H7 (cell line): ENCODE data around the gene JPH3. TPM values are rescaled to one million over a fixed set of nuclear protein-coding genes. Genes with fewer than 3 reads are reported as not detected.

ENCODE experiments used
- DNase-seq: peaks from one replicate; pipeline ENCODE4 v3.0.0; 2012
- H3K27me3 ChIP-seq: 2 replicates; pipeline ENCODE4 v1.6.0; 2011; ENCODE audit warnings: mild to moderate bottlenecking, low read length; ENCODE audit not compliant: control insufficient read depth, insufficient read depth
- H3K36me3 ChIP-seq: replicated peaks from 2 replicates; pipeline ENCODE4 v1.5.1; 2011; ENCODE audit warnings: low read length; ENCODE audit not compliant: control insufficient read depth, insufficient read depth
- H3K4me3 ChIP-seq: 2 replicates; pipeline ENCODE4 v1.5.1; 2011; ENCODE audit warnings: low read depth, mild to moderate bottlenecking, control low read depth, low read length, moderate library complexity; ENCODE audit not compliant: insufficient read depth
- total RNA-seq: library from RNA; depleted of rRNA; stranded (reverse); fragments of >200 nt; shearing (Covaris generic); gene quantifications from 2 replicates; pipeline ENCODE4 v1.2.3, GENCODE V29; 2014

The JPH3 gene
- total RNA-seq, 1 experiment from 2014 or later, result 24.0 TPM

DNA sequence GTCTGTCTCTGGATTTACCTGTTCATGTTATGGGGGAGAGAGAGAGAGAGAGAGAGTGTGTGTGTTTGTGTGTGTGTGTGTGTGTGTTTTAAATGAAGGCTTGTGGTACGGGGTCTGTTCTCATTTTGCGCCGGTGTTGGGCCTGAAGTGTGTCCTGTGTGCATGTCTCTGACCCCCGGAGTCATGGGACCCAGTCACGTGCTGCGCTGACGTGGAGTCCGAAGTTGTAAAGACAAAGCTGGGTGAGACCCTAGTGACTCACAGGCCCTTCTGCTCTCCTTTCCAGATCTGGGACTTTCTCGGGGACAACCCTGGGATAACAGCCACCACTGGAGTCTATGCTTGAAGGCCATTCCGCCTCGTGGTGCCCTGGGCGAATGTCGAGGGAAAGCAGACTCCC lies 35.0 kb downstream of the JPH3 start:
- Histone ChIP-seq H3K4me3 (no peak overlapping the region), H3K36me3 (no peaks in the 10 kb centered on the region), H3K27me3 (no peaks in the 10 kb centered on the region)
- DNase-seq, result no peak

DNA sequence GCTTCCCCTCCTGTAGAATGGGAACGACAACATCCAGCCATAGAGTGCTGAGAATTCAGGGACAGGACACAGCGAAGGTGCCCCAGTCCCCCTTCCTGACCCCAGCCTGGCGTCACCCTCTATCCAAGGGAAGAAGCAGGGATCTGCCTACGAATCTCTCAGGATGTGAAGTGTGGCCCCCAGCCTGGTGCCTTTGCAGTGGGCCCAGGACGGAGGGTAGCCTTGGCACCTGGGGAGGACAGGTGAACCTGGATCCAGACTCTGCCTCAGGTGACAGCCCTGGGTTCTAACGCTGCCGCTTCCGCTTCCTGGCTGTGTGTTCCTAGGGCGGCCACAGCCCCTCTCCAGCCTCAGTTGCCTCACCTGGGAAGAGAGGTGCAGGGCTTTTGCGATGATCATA lies 36.4 kb downstream of the JPH3 start:
- Histone ChIP-seq H3K27me3 (no peaks in the 10 kb centered on the region), H3K36me3 (no peaks in the 10 kb centered on the region), H3K4me3 (no peak overlapping the region)
- DNase-seq, result no peak

GRCh38 chr16:87641721-87642120 lies 39.4 kb downstream of the JPH3 start:
- DNase-seq, result no peak
- Histone ChIP-seq H3K27me3 (no peaks in the 10 kb centered on the region), H3K4me3 (no peak overlapping the region), H3K36me3 (0 out of 2 replicates have a peak, but pooled peaks cover 1% of the 10 kb centered on the region)

GRCh38 chr16:87642491-87642890 lies 40.2 kb downstream of the JPH3 start:
- 0 out of 2 replicates have a peak, but pooled peaks cover 1% of the 10 kb centered on the region for H3K36me3 ChIP-seq
- no peak for DNase-seq
- no peaks in the 10 kb centered on the region for H3K27me3 ChIP-seq
- no peak overlapping the region for H3K4me3 ChIP-seq

DNA sequence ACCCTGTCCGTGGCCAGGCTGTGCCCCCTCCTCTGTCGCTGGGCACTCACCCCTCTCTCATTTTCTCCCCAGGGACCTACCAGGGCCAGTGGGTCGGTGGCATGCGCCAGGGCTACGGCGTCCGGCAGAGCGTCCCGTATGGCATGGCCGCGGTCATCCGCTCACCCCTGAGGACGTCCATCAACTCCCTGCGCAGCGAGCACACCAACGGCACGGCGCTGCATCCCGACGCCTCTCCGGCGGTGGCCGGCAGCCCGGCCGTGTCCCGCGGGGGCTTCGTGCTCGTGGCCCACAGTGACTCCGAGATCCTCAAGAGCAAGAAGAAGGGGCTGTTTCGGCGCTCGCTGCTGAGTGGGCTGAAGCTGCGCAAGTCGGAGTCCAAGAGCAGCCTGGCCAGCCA lies 41.9 kb downstream of the JPH3 start:
- Histone ChIP-seq H3K36me3 (0 out of 2 replicates have a peak, but pooled peaks cover 1% of the 10 kb centered on the region), H3K4me3 (no peak overlapping the region), H3K27me3 (no peaks in the 10 kb centered on the region)
- DNase-seq, result no peak

DNA sequence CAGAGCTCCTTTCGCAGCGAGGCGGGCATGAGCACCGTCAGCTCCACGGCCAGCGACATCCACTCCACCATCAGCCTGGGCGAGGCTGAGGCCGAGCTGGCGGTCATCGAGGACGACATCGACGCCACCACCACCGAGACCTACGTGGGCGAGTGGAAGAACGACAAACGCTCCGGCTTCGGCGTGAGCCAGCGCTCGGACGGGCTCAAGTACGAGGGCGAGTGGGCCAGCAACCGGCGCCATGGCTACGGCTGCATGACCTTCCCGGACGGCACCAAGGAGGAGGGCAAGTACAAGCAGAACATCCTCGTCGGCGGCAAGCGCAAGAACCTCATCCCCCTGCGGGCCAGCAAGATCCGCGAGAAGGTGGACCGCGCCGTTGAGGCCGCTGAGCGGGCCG lies 42.3 kb downstream of the JPH3 start:
- Histone ChIP-seq H3K36me3 (0 out of 2 replicates have a peak, but pooled peaks cover 1% of the 10 kb centered on the region), H3K27me3 (no peaks in the 10 kb centered on the region), H3K4me3 (no peak overlapping the region)
- no peak for DNase-seq

- 0 out of 2 replicates have a peak, but pooled peaks cover 1% of the 10 kb centered on the region for H3K36me3 ChIP-seq
- DNase-seq, result no peak
- no peak overlapping the region for H3K4me3 ChIP-seq
- no peaks in the 10 kb centered on the region for H3K27me3 ChIP-seq
Measured at GRCh38 chr16:87645802-87646201, 43.5 kb downstream of the JPH3 start.

- Histone ChIP-seq H3K4me3 (no peak overlapping the region), H3K36me3 (0 out of 2 replicates have a peak, but pooled peaks cover 1% of the 10 kb centered on the region), H3K27me3 (no peaks in the 10 kb centered on the region)
- no peak for DNase-seq
Measured at GRCh38 chr16:87647431-87648185, 45.3 kb downstream of the JPH3 start.

DNA sequence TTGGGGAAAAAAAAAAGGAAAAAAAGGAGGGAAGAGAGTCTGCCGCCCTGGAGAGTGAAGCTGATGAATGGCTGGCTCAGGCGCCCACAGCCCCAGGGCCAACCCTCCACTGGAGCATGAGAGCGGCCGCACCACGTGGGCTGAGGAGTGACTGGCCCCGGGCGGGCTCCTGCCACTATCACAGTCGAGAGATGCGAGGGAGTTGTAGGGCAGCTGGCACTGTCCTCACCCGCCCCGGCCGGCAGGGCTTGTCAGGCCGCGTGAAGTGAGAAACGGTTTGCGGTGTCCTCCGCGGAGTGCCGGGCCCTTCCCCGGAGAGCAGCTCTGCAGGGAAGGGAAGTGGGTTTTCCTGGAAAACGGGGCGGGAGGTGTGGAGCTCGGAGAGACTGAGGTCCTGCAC lies 45.9 kb downstream of the JPH3 start:
- no peak overlapping the region for H3K4me3 ChIP-seq
- 0 out of 2 replicates have a peak, but pooled peaks cover 1% of the 10 kb centered on the region for H3K36me3 ChIP-seq
- peak; percentile 74 for DNase-seq
- no peaks in the 10 kb centered on the region for H3K27me3 ChIP-seq

DNA sequence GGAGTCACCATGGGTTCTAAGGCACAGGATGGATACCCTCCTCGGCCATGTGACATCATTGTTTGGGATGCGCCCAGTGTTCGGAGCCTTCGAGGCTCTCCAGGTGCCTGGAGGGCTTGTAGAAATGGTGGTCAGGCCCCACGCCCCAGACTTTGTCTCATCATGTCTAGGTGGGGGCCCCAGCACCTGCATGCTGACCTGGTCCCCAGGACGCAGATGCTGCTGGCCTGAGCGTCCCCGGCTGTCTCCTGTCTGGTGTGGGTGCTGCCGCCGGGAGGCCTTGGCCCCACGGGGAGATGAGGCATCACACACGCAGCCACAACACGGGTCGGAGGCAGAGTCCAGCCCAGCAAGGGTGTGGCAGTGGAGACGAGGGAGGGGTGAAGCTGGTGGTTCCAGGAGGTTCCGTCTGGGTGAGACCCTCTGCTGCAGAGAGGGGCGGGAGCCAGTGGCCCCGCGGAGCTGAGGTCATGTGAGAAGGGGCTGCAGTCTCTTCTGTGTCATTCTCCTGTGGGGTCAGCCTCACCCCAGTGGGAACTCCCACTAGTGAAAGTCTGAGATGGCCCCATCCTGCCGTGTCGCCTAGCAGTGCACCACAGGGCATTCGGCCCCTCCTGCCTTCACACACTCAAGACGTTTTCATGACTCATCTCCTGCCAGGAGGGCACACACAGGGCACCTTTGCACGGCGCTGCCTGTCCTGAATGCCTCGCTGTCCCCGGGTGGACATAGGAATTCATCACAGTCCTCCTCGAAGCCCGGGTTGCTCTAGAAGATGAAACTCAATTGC lies 46.6 kb downstream of the JPH3 start:
- DNase-seq, result no peak
- Histone ChIP-seq H3K27me3 (no peaks in the 10 kb centered on the region), H3K36me3 (0 out of 2 replicates have a peak, but pooled peaks cover 1% of the 10 kb centered on the region), H3K4me3 (no peak overlapping the region)

DNA sequence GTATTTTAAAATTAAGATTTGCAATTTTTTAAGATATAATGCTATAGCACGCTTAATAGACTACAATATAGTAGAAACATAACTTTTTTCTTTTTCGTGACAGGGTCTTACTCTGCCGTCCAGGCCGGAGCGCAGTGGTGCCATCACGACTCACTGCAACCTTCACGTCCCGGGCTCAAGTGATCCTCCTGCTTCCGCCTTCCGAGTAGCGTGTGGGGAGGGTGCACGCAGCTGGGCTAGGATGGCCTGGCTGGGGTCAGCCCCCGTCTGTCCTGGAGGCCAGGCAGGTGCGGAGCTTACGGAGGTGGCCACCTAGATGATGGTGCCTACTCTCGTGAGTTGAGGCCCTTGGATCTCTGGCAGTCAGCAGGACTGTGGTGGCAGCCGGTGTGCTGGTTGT lies 50.1 kb downstream of the JPH3 start:
- no peak for DNase-seq
- Histone ChIP-seq H3K27me3 (no peaks in the 10 kb centered on the region), H3K4me3 (no peak overlapping the region), H3K36me3 (no peaks in the 10 kb centered on the region)

DNA sequence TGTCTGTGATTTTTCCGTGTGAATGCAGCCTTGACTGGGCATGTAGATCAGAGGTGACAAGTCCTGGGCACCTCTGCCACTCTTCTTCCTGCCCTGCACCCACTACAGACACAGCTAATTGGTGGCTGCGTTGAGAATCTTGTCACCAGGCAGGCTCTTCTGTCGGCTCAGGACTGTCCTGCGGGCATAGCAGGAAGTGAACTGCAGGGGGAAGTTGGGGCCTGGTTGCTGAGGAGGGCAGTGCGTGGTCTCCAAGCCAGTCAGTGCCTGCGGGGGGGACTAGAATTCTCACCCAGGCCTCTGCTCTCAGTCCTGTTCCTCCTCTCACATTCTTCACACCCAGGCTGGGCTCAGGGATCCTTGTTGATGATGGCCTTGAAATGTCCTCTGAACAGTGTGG lies 50.5 kb downstream of the JPH3 start:
- Histone ChIP-seq H3K27me3 (no peaks in the 10 kb centered on the region), H3K4me3 (no peak overlapping the region), H3K36me3 (no peaks in the 10 kb centered on the region)
- DNase-seq, result no peak

- peak; percentile 85 for DNase-seq
- Histone ChIP-seq H3K27me3 (no peaks in the 10 kb centered on the region), H3K4me3 (no peak overlapping the region), H3K36me3 (no peaks in the 10 kb centered on the region)
Measured at GRCh38 chr16:87653234-87653633, 50.9 kb downstream of the JPH3 start.

DNA sequence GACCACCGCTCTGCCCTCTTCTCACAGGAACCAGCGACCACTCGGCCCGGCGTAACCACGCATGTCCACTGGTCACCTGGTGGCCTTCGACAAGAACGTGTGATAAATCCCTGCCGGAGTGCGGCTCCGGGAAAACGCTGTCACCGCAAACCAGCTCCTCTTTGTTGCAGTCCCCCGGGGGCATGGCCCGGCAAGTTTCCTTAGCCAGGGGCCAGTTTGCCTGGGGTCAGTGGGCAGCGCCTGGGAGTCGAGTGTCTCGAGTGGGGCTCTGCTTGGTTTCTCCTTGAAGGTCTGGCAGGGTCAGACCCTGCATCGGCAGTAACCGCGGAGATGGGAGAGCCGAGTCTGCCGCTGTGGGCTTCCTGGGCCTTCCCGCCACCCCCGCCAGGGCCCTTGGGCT lies 52.5 kb downstream of the JPH3 start:
- no peaks in the 10 kb centered on the region for H3K36me3 ChIP-seq
- no peaks in the 10 kb centered on the region for H3K27me3 ChIP-seq
- H3K4me3 ChIP-seq, result no peak overlapping the region
- no peak for DNase-seq

DNA sequence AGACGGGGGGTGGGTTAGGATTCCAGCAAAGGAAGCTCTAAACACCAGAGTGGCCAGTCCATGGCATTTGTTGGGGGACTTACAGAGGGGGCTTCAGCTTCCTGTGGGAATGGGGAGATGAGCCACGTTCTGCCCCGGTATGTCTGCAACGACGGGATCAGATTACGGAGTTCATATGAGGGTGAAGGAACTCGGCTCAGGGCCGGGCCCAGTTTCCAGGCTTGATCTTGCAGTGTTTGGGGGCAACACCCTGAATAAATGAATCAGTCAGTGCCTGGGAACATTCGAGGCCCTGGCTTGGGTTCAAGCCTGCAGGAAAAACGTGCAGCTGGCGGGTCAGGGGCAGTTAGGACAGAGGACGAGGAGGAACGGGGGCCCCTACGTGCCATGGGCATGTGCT lies 54.0 kb downstream of the JPH3 start:
- Histone ChIP-seq H3K4me3 (no peak overlapping the region), H3K27me3 (no peaks in the 10 kb centered on the region), H3K36me3 (no peaks in the 10 kb centered on the region)
- DNase-seq, result no peak
